AG08396 (cell line): ENCODE measurements around the gene MED8.
"Not testable (repeated sequence)": the region's sequence is repeated elsewhere in the genome, so short reads cannot be mapped to it uniquely, and the experiment has no call there.

Experiments used
- DNase-seq: peaks from one replicate; pipeline ENCODE4 v3.0.0; 2012; ENCODE audit warnings: low spot score, mixed read lengths

Gene MED8

GRCh38 chr1:43421976-43422750 lies 32.6 kb upstream of the MED8 start:
- no peak for DNase-seq

DNA sequence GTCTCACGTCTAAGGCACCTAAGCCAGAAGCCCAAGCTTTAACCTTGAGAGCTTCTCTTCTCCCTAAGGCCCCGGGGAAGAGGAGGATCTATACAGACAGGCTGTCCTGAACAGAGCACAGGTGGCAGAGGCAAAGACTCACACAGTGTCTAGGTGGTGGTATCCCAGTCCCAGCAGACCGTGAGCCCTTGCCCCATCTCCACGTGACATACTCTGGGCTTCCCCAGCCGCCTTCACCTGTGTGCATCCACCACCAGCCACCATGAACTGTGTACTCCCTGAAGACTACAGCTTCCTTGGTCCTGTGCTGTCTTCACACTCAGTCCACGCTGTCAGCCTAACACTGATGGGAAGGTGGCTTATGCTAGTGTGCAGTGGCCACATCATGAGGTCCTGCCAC lies 31.8 kb upstream of the MED8 start:
- DNase-seq, result no peak

GRCh38 chr1:43420874-43421273 lies 31.3 kb upstream of the MED8 start:
- no peak for DNase-seq

DNA sequence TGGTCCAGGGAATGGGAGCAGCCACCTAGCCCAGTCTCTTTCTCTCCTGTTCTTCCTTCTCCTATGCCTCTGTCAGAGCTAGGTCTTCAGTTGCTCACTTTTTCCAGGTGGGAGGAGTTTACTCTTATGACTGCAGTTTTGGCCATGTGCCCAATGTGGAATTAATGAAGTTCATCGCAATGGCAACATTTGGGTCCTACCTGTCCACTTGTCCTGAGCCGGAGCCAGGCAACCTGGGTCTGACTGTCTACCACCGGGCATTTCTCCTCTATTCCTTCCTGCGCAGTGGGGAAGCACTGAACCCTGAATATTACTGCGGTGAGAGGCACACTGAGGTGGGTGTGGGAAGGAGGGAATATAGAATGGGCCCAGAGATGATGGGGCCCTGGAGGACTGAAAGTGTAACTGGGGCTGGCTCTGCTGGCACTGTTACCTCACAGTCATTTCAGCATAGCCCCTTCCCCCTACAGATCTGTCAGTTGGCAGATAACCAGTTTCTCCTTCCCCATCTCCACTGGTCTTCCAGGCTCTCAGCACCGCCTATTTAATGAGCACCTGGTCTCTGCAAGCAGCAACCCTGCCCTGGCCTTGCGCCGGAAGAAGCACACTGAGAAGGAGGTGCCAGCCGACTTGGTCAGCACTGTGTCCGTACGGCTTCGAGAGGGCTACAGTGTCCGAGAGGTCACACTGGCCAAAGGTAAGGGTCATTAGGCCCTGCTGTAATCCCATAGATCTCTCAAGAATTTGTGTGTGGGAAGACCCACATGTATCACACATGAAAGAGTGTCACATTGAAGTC lies 30.2 kb upstream of the MED8 start:
- DNase-seq, result no peak

DNA sequence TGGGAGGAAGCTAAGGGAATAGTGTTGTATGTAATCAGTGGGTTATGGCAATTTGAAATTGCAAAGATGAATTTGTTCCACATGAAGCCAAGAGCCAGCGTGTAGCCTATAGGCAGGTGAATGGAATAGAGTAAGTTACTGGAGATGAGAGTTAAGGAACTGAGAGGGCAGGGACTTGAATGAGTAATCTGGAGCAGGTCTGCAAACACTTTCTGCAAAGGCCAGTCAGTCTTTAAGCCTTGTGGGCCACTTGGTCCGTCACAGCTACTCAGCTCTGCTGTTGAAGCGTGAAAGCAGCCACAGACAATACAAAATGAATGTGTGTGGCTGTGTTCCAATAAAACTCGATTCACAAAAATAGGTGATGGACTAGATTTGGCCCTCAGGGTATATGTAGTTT lies 29.3 kb upstream of the MED8 start:
- DNase-seq, result no peak

DNA sequence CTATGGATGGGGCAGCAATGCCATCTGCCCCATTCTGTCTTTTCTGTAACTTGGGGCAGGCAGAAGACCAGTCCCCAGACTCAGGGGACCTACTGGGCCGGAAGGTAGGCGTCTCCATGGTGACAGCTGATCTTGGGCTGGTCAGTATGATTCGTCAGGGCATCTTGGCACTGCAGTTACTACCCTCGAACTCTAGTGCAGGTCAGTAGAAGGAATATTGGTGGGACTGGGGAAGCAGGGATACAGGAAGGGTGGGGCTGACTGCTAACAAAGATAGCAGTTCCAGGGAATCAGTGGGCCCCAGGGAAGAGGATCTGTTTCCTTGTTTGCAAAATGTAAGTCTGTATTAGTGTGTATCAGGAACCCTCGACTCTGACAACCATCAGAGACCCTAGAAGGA lies 26.3 kb upstream of the MED8 start:
- DNase-seq, result no peak

GRCh38 chr1:43414634-43415223 lies 25.1 kb upstream of the MED8 start:
- DNase-seq, result peak; percentile 49

DNA sequence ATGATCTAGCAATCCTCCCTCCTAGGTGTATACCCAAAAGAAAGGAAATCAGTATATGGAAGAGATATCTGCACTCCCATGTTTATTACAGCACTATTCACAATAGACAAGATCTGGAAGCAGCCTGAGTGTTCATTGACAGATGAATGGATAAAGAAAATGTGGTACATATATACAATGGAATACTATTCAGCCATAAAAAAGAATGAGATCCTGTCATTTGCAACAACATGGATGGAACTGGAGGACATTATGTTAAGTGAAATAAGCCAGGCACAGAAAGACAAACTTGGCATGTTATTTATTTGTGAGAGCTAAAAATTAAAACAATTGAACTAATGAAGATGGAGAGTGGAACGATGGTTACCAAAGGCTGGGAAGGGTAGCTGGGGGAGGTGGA lies 23.8 kb upstream of the MED8 start:
- not testable (repeated sequence) for DNase-seq

DNA sequence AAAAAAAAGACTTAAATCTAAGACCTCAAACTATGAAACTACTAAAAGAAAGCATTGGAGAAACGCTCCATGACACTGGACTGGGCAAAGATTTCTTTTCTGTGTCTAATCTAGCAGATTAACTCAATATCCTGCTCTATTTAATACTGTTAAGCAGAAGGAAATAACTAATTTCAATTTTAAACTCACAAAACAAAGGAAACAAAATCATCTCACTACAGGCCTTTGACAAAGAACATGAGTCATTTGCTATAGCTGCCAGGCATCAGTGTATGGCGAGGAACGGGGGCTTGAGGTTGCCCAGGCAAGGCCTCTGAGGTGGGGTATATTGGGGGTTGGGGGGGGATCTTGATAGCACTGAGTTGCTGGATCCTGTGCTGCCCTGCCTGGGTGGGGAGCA lies 21.0 kb upstream of the MED8 start:
- DNase-seq, result no peak

GRCh38 chr1:43405876-43406234 lies 16.3 kb upstream of the MED8 start:
- DNase-seq, result no peak

GRCh38 chr1:43405219-43405875 lies 15.7 kb upstream of the MED8 start:
- DNase-seq, result no peak

DNA sequence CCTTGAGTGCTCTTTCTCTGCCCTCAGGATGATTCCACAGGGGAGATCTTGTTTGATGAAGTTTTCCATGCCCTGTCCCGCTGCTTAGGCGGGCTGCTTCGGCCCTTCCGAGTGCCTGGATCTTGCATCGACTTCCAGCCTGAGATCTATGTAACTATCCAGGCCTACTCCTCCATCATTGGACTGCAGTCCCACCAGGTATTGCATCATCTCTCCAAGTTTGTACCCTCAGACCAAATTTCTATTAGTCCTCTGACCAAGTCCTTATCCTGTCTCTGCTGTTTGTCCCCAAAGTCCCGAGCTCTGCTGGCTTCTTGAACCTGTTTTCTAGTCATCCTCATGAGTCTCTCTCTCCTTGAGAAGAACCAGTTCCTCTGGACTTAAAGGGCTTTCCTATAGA lies 14.8 kb upstream of the MED8 start:
- no peak for DNase-seq

DNA sequence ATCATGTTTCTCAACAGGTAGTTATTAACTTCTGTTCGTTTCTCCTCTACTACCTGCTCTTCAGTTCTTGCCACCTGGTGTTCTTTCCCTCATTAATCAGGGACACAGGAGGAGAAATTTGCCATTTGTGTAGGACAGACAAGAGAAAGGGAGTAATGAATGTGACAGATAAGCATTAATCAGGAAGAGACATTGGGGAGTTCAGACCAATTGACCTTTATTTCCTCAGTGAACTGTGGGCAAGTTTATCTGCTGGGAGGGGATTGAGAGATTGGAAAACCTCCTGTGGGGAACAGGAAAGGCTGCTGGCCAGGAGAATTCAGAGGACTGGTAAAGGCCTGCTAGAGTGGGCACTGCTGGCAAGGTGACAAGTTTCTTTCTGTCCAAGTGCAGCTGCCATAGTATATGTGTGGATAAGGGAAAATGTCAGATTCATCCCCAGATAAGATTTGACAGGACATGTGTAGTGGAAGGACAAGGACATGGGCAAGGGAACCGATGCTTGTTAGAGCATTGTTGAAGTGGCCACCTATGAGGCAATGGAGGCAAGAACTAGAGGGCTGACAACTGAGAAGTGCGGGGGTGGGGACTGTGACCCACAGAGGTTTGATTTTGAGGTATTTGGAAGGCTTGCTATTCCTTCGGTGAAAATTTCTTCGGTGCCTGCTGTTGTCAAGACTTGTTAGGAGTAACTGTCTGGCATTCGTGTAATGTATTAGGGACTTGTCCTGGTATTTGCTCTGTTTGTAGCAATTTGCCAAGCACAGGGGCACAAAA lies 12.7 kb upstream of the MED8 start:
- no peak for DNase-seq

DNA sequence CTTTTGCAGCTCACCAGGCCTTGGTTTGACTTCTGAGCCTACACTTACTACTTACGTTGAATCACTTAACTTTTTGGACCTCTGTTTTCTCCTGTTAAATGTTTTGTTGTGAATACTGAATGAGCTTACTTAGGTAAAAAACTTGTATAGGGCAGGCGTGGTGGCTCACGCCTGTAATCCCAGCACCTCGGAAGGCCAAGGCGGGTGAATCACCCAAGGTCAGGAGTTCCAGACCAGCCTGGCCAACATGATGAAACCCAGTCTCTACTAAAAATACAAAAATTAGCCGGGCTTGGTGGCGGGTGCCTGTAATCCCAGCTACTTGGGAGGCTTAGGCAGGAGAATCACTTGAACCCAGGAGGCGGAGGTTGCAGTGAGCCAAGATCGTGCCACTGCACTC lies 10.8 kb upstream of the MED8 start:
- not testable (repeated sequence) for DNase-seq

GRCh38 chr1:43398227-43398626 lies 8.6 kb upstream of the MED8 start:
- DNase-seq, result no peak

DNA sequence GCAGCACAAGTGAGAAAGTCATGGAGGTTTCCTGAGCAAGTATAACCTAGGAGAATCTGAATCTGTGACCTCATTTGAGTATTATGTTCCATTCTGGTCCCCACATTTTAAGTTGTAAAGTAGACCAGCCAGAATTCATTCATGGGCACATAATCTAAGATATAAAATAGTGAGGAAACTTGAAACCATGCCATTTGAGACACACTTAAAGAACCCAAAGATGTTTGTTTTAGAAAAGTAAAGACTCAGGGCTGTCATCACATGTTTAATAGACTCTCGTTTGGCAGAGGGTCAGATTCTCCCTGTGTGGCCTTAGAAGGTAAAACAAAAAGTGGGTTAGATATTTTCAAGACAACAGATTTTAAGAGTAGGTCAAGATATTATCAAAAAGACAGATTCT lies 6.5 kb upstream of the MED8 start:
- DNase-seq, result no peak

DNA sequence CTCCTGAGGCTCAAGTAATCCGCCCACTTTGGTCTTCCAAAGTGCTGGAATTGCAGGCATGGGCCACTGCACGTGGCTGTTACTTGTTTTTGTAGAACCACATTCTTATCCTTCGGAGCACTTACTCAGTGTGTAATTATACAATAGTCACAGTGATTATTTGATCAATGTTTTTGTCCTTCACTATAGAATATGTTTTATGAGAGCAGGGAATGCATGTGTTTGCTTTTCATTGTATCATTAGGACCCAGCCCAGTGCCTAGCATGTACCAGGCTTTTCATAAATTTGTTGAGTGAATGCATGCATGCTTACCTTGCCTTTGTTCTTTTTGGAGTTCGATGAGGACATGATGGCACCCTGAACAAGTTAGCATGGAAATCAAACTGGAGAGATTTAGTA lies 5.9 kb upstream of the MED8 start:
- no peak for DNase-seq

- DNase-seq, result no peak
Observed at GRCh38 chr1:43392702-43393101, 3.1 kb upstream of the MED8 start.

DNA sequence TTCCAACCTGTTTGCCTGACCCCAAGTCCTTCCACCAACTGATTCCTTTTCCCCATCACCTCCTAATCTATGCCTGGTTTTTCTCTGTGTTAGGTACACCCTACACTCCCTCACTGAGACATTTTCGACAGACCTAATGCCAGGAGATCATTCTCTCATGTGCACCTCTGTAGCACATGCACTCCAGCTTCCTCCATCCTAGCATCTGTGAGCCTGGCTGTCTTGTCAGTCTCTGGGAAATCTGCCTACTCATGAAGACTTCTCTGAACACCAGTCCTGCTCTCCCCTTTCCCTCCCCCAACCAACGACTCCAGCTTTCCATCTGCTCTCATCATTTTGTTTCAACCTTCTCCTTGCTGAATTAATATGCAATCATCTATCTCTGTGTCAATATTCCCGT lies 987 bp downstream of the MED8 start:
- no peak for DNase-seq

DNA sequence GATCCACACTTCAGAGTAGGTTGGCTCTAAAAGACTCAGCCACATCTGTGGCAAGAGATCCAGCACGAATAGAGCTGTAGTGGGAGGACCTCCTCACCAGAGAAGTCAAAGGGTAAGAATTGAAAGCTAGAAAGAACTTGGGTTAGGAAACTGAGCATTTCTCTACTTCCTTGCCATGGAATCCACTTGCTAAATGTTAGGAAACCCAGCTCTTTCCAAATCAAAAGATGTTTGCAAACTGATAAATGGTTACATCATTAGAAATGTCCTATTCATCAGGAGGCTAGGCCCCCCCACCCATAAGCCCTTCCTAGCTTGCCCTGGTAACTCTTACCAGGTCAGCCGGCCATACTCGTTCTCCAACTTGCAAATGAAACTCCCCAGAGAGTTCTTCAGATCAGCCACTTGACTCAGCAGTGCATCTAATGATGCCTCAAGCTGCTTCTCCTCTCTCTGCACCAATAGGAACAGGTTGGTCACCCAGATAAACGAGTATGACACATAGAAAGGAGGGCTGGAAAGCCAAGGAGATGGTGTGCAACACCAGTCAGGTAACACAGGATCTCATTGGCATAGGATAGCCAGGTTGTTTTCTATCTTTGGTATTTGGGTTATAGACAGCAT lies 1.5 kb downstream of the MED8 start:
- no peak for DNase-seq

DNA sequence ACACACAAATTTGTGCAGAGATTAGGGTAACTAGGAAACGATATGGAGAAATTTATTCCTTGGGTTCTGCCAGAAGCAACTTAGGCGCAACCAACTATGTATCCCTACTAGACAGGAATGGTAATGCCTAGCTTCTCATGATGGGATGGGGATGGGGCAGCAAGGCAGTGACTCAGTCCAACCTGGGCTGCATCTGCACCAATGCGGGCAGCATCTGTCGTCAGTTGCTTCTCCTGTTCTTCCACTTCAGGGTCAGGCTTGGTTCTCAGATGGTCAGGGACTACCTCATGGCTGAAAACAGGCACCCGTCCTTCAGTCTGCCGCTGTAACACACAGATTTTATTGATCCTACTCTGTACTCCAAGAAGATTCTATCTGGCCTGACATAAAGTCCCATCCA lies 2.9 kb downstream of the MED8 start:
- DNase-seq, result no peak

DNA sequence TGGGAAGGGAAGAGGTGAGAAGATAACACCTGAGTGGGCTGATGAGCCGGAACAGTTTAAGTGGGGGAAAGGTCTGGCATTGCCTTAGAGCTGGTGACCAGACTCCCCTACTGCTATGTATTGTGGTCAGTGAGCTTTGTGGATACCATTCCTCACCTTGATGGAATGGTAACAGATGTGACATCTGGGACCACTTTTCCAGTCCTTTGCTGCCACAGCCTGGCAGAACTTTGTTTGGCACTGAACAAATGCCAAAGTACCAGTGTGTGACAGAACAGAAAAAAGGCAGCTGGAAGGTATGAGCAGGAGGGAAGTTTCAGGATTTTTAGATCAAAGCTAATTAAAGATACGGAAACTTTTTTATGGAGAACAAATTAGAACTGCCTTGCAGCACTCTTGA lies 6.2 kb downstream of the MED8 start:
- no peak for DNase-seq
